MM.1S (cell line): ENCODE results near the gene RNF11.

ENCODE experiments used
- EZH2 ChIP-seq: fragments of 300-600 bp; sonication (generic); optimal IDR thresholded peaks from 2 replicates; pipeline ENCODE3; 2017; ENCODE audit warnings: low read depth, mild to moderate bottlenecking, antibody characterized with exemption, low read length, mixed read lengths
- EZH2phosphoT487 ChIP-seq: fragments of 300-600 bp; sonication (generic); IDR thresholded peaks from 2 replicates; pipeline ENCODE4 v1.6.1; 2018; ENCODE audit warnings: antibody characterized with exemption, low read length
- TF ChIP-seq, protein P1 (sequence below): fragments of 300-600 bp; sonication (generic); IDR thresholded peaks from 2 replicates; pipeline ENCODE4 v1.5.1; 2016; ENCODE audit warnings: antibody characterized with exemption, low read length, mixed read lengths

DNA sequence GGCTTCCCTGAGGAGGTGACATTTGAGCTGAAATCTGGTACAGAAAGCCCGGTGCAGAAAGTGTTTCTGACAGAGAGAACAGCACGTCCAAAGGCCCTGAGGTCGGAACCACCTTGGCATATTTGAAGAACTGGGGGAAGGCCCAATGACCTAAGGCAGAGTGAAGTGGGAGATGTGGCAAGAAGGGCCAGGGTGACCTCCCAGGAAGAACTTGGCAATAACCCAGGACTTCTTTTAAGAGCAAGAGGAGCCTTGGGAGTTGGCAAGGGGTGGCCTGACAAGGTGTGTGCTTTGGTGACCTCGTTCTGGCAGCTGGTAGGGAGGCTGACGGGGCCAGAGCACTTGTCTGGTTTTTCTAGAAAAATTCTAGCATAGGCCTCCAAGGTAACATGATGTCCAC lies 70.9 kb downstream of the RNF11 start:
- TF ChIP-seq, protein P1, sequence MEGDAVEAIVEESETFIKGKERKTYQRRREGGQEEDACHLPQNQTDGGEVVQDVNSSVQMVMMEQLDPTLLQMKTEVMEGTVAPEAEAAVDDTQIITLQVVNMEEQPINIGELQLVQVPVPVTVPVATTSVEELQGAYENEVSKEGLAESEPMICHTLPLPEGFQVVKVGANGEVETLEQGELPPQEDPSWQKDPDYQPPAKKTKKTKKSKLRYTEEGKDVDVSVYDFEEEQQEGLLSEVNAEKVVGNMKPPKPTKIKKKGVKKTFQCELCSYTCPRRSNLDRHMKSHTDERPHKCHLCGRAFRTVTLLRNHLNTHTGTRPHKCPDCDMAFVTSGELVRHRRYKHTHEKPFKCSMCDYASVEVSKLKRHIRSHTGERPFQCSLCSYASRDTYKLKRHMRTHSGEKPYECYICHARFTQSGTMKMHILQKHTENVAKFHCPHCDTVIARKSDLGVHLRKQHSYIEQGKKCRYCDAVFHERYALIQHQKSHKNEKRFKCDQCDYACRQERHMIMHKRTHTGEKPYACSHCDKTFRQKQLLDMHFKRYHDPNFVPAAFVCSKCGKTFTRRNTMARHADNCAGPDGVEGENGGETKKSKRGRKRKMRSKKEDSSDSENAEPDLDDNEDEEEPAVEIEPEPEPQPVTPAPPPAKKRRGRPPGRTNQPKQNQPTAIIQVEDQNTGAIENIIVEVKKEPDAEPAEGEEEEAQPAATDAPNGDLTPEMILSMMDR: no peak
- TF ChIP-seq EZH2: no peak
- no peak for TF ChIP-seq EZH2phosphoT487
